GM21723 (cell line): ENCODE results near the gene CSK.
A peak's percentile ranks its signal among the peaks of the same experiment; 100 is the strongest.

Experiments
- ATAC-seq: cut with Tn5 transposase; IDR thresholded peaks from one replicate; pipeline ENCODE4 v1.9.1; 2021; ENCODE audit warnings: mild to moderate bottlenecking, moderate library complexity; ENCODE audit not compliant: unreplicated experiment

Gene CSK

GRCh38 chr15:74840851-74841775, 59.2 kb downstream of the CSK start:
- no peak for ATAC-seq

- no peak for ATAC-seq
These were observed 60.1 kb downstream of the CSK start for GRCh38 chr15:74841891-74842373.

GRCh38 chr15:74842581-74843444, 60.9 kb downstream of the CSK start, which contains the start of gene ULK3:
ULK3 (minus strand) TSS chr15:74843156; CDS start chr15:74843105, 51 bp downstream.
- peak; percentile 75 for ATAC-seq

GRCh38 chr15:74843445-74843828, 61.6 kb downstream of the CSK start:
- ATAC-seq: no peak

- ATAC-seq: no peak
These were observed 62.0 kb downstream of the CSK start for GRCh38 chr15:74843891-74844299.

GRCh38 chr15:74844319-74845207, 62.7 kb downstream of the CSK start:
- ATAC-seq: no peak

GRCh38 chr15:74845208-74845568, 63.3 kb downstream of the CSK start:
- ATAC-seq: no peak

- ATAC-seq: no peak
These were observed 63.7 kb downstream of the CSK start for GRCh38 chr15:74845581-74845980.

- ATAC-seq: no peak
These were observed 65.6 kb downstream of the CSK start for GRCh38 chr15:74847432-74847831.

GRCh38 chr15:74850393-74850792, 68.5 kb downstream of the CSK start:
- no peak for ATAC-seq

GRCh38 chr15:74851960-74852359, 70.1 kb downstream of the CSK start:
- ATAC-seq: no peak
